ENCODE data around the gene TANGO2. TPM values are rescaled to one million over a fixed set of nuclear protein-coding genes. Genes with fewer than 3 reads are reported as not detected.

Gene TANGO2
- total and polyA plus RNA-seq, 2 donors (not counting 1 experiment from before 2014, with no cell fraction given), result 75.5 to 75.6 TPM

DNA sequence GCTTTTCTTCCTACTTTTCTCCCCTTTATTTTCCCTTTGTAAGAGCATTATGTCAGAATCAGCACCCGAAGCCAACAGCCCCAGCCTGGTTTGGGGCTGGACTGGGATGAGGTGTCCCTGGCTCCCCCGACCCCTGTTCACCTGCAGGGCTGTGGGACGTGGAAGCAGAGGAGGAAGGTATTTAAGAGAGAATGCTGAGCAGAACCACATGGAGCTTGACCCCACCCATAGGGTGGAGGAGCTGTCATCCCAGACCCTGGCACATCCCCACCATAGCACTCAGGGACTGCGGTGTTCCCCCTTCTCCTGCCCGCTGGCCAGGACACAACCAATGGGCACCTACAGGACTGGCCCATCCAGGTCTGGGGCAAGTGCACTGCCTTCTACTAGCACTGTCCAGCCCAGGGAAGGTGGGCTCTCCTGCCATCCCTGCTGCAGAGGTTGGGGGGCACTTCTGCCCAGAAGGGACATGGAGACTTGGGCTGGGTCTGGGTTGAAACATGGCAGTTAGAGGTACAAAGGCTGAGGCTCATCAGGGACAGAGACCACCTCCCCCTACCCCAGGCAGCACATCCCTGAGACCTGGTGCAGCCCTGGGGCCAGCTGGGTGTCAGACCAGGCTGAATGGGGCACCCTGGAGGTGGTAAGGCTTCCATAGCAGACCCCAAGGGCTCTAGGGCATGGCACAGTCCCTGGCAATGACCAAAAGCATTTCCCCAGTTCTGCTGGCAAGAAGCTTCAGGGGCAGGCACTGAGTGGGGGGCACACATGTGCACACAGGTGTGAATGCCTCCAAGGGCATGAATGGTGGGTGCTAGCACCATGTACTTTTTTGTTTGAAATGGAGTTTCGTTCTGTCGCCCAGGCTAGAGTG, 19.7 kb downstream of the TANGO2 start:
- POLR2A ChIA-PET, result no interaction called here
- H3K4me1 ChIP-seq (ENCODE audit: control insufficient read depth in 2 of 2, insufficient read depth in 2 of 2, low read length in 2 of 2), result peaks cover 0 to 20% of the 10 kb centered on the region in 2 donors
- DNase-seq, result no peak
- Mint-ChIP-seq H3K4me1 (peaks cover 25% of the 10 kb centered on the region), H3K27me3 (no peaks in the 10 kb centered on the region), H3K4me3 (no peak overlapping the region), H3K27ac (no peak overlapping the region), H3K9me3 (ENCODE audit: insufficient read depth) (no peaks in the 10 kb centered on the region)
- peaks cover 0 to 7% (median 0%) of the 10 kb centered on the region in 3 donors for H3K9me3 ChIP-seq (ENCODE audit: control extremely low read depth in 1 of 3, control insufficient read depth in 2 of 3, insufficient read depth in 1 of 3, low read length in 2 of 3)
- H4K20me1 ChIP-seq (ENCODE audit: control insufficient read depth, insufficient read depth, low read length, poor library complexity, severe bottlenecking), result peaks cover 19% of the 10 kb centered on the region
- no peak overlapping the region for H3K4me2 ChIP-seq (replicated peaks; ENCODE audit: low read depth, low read length, poor library complexity, severe bottlenecking)
- TF ChIP-seq EZH2 (IDR thresholded peaks at IDR 0.05; ENCODE audit: borderline replicate concordance, insufficient read depth, low read depth, low read length, poor library complexity, severe bottlenecking), result no peak
- TF ChIP-seq, protein P1, sequence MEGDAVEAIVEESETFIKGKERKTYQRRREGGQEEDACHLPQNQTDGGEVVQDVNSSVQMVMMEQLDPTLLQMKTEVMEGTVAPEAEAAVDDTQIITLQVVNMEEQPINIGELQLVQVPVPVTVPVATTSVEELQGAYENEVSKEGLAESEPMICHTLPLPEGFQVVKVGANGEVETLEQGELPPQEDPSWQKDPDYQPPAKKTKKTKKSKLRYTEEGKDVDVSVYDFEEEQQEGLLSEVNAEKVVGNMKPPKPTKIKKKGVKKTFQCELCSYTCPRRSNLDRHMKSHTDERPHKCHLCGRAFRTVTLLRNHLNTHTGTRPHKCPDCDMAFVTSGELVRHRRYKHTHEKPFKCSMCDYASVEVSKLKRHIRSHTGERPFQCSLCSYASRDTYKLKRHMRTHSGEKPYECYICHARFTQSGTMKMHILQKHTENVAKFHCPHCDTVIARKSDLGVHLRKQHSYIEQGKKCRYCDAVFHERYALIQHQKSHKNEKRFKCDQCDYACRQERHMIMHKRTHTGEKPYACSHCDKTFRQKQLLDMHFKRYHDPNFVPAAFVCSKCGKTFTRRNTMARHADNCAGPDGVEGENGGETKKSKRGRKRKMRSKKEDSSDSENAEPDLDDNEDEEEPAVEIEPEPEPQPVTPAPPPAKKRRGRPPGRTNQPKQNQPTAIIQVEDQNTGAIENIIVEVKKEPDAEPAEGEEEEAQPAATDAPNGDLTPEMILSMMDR (IDR thresholded peaks at IDR 0.05), result no peak
- ATAC-seq (ENCODE audit: low read depth), result no peak
- H3K27ac ChIP-seq (ENCODE audit: low read length in 2 of 2), result no peak overlapping the region
- CTCF ChIA-PET, result no interaction called here
- H3K79me2 ChIP-seq (ENCODE audit: control insufficient read depth, insufficient read depth, low read length), result peaks cover 40% of the 10 kb centered on the region
- H3K9ac ChIP-seq (ENCODE audit: low read length), result no peak overlapping the region
- H3K36me3 ChIP-seq (replicated peaks in 1 of 2; ENCODE audit: control extremely low read depth in 1 of 2, control insufficient read depth in 1 of 2, extremely low read depth in 1 of 2, insufficient read depth in 2 of 2, low read length in 1 of 2), result peaks cover 0 to 41% of the 10 kb centered on the region in 2 experiments
- WGBS (ENCODE audit: insufficient coverage), result 100% methylated on average over 4 of the region's 7 CpGs
- no peak overlapping the region for H3K4me3 ChIP-seq (ENCODE audit: control extremely low read depth in 1 of 5, extremely low read depth in 1 of 5, insufficient read depth in 1 of 5, low read depth in 2 of 5, low read length in 4 of 5)
- H2AFZ ChIP-seq (ENCODE audit: insufficient read depth, low read depth, low read length, poor library complexity, severe bottlenecking), result no peak overlapping the region
- H3K27me3 ChIP-seq (replicated peaks in 1 of 4; ENCODE audit: control extremely low read depth in 1 of 4, control insufficient read depth in 3 of 4, insufficient read depth in 4 of 4, low read length in 3 of 4), result no peaks in the 10 kb centered on the region
- intact Hi-C loops (cut with micrococcal nuclease), result no loop called here

Measured in B cell (primary cell).